Keratinocyte (primary cell): ENCODE results near the gene ST6GALNAC5. TPM values are rescaled to one million over a fixed set of nuclear protein-coding genes. Genes with fewer than 3 reads are reported as not detected.
"Not testable (repeated sequence)": the region's sequence is repeated elsewhere in the genome, so short reads cannot be mapped to it uniquely, and the experiment has no call there.

Source experiments
- DNase-seq: peaks from one replicate; pipeline ENCODE4 v3.0.0-alpha.2; 2011; ENCODE audit warnings: low read depth, missing footprints, low spot score
- FAIRE-seq: peaks from 2 replicates; lab custom pipeline; 2011; peaks lifted over from hg19 to GRCh38; lab: Jason Lieb, UNC
- H2AFZ ChIP-seq: 2 replicates; pipeline ENCODE4 v1.6.0; 2012; ENCODE audit warnings: low read length, control low read depth, inconsistent platforms; ENCODE audit not compliant: control insufficient read depth
- H3K27ac ChIP-seq: 2 replicates; pipeline ENCODE4 v1.5.1; 2011; ENCODE audit warnings: low read length; ENCODE audit not compliant: control insufficient read depth, insufficient read depth
- H3K27me3 ChIP-seq: 3 replicates; pipeline ENCODE4 v1.6.0; 2011; ENCODE audit warnings: low read length; ENCODE audit not compliant: control insufficient read depth, insufficient read depth; ENCODE audit errors: extremely low read depth
- H3K36me3 ChIP-seq, 2 experiments: 2 replicates in 1 of 2; 3 replicates in 1 of 2; pipeline ENCODE4 v1.5.1; 2011; ENCODE audit warnings: low read length in 2 of 2, mild to moderate bottlenecking in 1 of 2; ENCODE audit not compliant: control insufficient read depth in 2 of 2, insufficient read depth in 2 of 2; ENCODE audit errors: extremely low read depth in 1 of 2
- H3K4me1 ChIP-seq: 3 replicates; pipeline ENCODE4 v1.5.1; 2011; ENCODE audit warnings: low read length; ENCODE audit not compliant: control insufficient read depth, insufficient read depth; ENCODE audit errors: extremely low read depth
- H3K4me2 ChIP-seq: 3 replicates; pipeline ENCODE4 v1.6.0; 2011; ENCODE audit warnings: low read depth, low read length; ENCODE audit not compliant: control insufficient read depth, insufficient read depth; ENCODE audit errors: extremely low read depth
- H3K4me3 ChIP-seq, 3 experiments: fragments of 200-600 bp in 1 of 3; sonication (generic) in 1 of 3; 2 replicates in 2 of 3; 3 replicates in 1 of 3; pipeline ENCODE4 v1.5.1; 2011 to 2016; ENCODE audit warnings: low read length in 3 of 3, mild to moderate bottlenecking in 3 of 3, control low read depth in 2 of 3, inconsistent platforms in 1 of 3, low read depth in 1 of 3, mixed read lengths in 1 of 3, mixed run types in 1 of 3, moderate library complexity in 1 of 3; ENCODE audit not compliant: control insufficient read depth in 2 of 3, insufficient read depth in 2 of 3; ENCODE audit errors: extremely low read depth in 1 of 3
- H3K79me2 ChIP-seq: 2 replicates; pipeline ENCODE4 v1.6.0; 2012; ENCODE audit warnings: low read length; ENCODE audit not compliant: control insufficient read depth, insufficient read depth
- H3K9ac ChIP-seq: 3 replicates; pipeline ENCODE4 v1.6.0; 2011; ENCODE audit warnings: low read length; ENCODE audit not compliant: control insufficient read depth, insufficient read depth; ENCODE audit errors: extremely low read depth
- H3K9me1 ChIP-seq: 3 replicates; pipeline ENCODE4 v1.6.0; 2011; ENCODE audit warnings: low read length; ENCODE audit not compliant: control insufficient read depth, insufficient read depth; ENCODE audit errors: extremely low read depth
- H3K9me3 ChIP-seq: 2 replicates; pipeline ENCODE4 v1.5.1; 2012; ENCODE audit warnings: low read depth, low read length; ENCODE audit not compliant: control insufficient read depth
- H4K20me1 ChIP-seq: 3 replicates; pipeline ENCODE4 v1.6.0; 2011; ENCODE audit warnings: low read length; ENCODE audit not compliant: control insufficient read depth, insufficient read depth; ENCODE audit errors: extremely low read depth
- CTCF ChIP-seq, 3 experiments: IDR thresholded peaks in 1 of 3; conservative IDR thresholded peaks in 1 of 3; optimal IDR thresholded peaks in 1 of 3; 2 replicates in 2 of 3; 3 replicates in 1 of 3; pipeline versions ENCODE3 to v1.5.1; 2011; ENCODE audit warnings: low read length in 3 of 3, mild to moderate bottlenecking in 3 of 3, moderate library complexity in 2 of 3, control low read depth in 1 of 3, inconsistent platforms in 1 of 3; ENCODE audit not compliant: insufficient read depth in 2 of 3; ENCODE audit errors: extremely low read depth in 1 of 3
- EZH2 ChIP-seq: IDR thresholded peaks from one replicate; pipeline ENCODE4 v1.6.1; 2012; ENCODE audit warnings: inconsistent platforms, mild to moderate bottlenecking, low read length, moderate library complexity
- dilution Hi-C: fragments of 300-500 bp; cut with MboI; formaldehyde crosslinking; loops from one replicate; pipeline ENCODE4 v1.7.0; 2020; ENCODE audit warnings: low sequenced_read_pairs; ENCODE audit not compliant: extremely low pct_ligation_motif_present
- polyA plus RNA-seq, 5 experiments: library from polyadenylated mRNA; depleted of rRNA in 3 of 5; stranded (reverse) in 3 of 5; stranded (forward) in 1 of 5; unstranded in 1 of 5; fragments of >200 nt; gene quantifications; 1 replicate in 1 of 5; 2 replicates in 3 of 5; 3 replicates in 1 of 5; pipeline versions ENCODE4 v1.2.1 to v1.2.3, GENCODE V29; 2011 to 2012; ENCODE audit warnings: missing spikeins in 2 of 5, low read depth in 1 of 5, low replicate concordance in 1 of 5

ST6GALNAC5 gene
- polyA plus RNA-seq, 1 donor (not counting 4 experiments of a cell fraction or from before 2014, with no cell fraction given) = 12.8 TPM

GRCh38 chr1:76961820-76962207, 94.5 kb downstream of the ST6GALNAC5 start:
- no peak overlapping the region for H2AFZ ChIP-seq
- no peaks in the 10 kb centered on the region for H3K9me3 ChIP-seq
- DNase-seq (no peak), FAIRE-seq (no peak)
- H3K4me2 ChIP-seq = no peak overlapping the region
- H3K36me3 ChIP-seq = no peaks in the 10 kb centered on the region
- H3K27ac ChIP-seq = no peak overlapping the region
- no peaks in the 10 kb centered on the region for H3K27me3 ChIP-seq
- no peaks in the 10 kb centered on the region for H3K79me2 ChIP-seq
- no peaks in the 10 kb centered on the region for H3K9me1 ChIP-seq
- TF ChIP-seq CTCF (optimal IDR thresholded peaks at IDR 0.05 in 1 of 3, IDR thresholded peaks at IDR 0.05 in 1 of 3, conservative IDR thresholded peaks at IDR 0.05 in 1 of 3; ENCODE audit: extremely low read depth in 1 of 3, insufficient read depth in 2 of 3, low read length in 3 of 3) (no peak), EZH2 (no peak)
- dilution Hi-C loops = no loop called here
- peaks cover 2% of the 10 kb centered on the region for H3K4me1 ChIP-seq
- H4K20me1 ChIP-seq = no peaks in the 10 kb centered on the region
- H3K9ac ChIP-seq = no peak overlapping the region
- H3K4me3 ChIP-seq = no peak overlapping the region

- H3K27me3 ChIP-seq, FAIRE-seq, H3K9me3 ChIP-seq, H3K4me3 ChIP-seq, H3K9ac ChIP-seq, H3K9me1 ChIP-seq, H4K20me1 ChIP-seq, dilution Hi-C loops, H3K27ac ChIP-seq, H3K79me2 ChIP-seq, H3K4me1 ChIP-seq, H3K36me3 ChIP-seq, H2AFZ ChIP-seq, DNase-seq, H3K4me2 ChIP-seq: not testable (repeated sequence)
These were observed 114.0 kb downstream of the ST6GALNAC5 start for GRCh38 chr1:76981267-76981666.

GRCh38 chr1:76989976-76990375, 122.7 kb downstream of the ST6GALNAC5 start:
- Histone ChIP-seq H3K27ac (peak overlapping the region; percentile 44), H3K27me3 (no peaks in the 10 kb centered on the region), H3K9ac (no peak overlapping the region), H3K9me1 (no peaks in the 10 kb centered on the region), H4K20me1 (no peaks in the 10 kb centered on the region), H3K79me2 (no peaks in the 10 kb centered on the region), H2AFZ (peak overlapping the region; percentile 45), H3K4me2 (no peak overlapping the region), H3K4me3 (no peak overlapping the region), H3K36me3 (no peaks in the 10 kb centered on the region), H3K9me3 (no peaks in the 10 kb centered on the region), H3K4me1 (peaks cover 7% of the 10 kb centered on the region)
- FAIRE-seq = no peak
- TF ChIP-seq EZH2 = no peak
- DNase-seq = no peak
- dilution Hi-C loops = no loop called here
